Measurements from ENCODE around the gene KRTAP5-3.

Gene KRTAP5-3

GRCh38 chr11:1563149-1563638 is 45.1 kb downstream of the KRTAP5-3 start:
- TF ChIP-seq, protein P1, sequence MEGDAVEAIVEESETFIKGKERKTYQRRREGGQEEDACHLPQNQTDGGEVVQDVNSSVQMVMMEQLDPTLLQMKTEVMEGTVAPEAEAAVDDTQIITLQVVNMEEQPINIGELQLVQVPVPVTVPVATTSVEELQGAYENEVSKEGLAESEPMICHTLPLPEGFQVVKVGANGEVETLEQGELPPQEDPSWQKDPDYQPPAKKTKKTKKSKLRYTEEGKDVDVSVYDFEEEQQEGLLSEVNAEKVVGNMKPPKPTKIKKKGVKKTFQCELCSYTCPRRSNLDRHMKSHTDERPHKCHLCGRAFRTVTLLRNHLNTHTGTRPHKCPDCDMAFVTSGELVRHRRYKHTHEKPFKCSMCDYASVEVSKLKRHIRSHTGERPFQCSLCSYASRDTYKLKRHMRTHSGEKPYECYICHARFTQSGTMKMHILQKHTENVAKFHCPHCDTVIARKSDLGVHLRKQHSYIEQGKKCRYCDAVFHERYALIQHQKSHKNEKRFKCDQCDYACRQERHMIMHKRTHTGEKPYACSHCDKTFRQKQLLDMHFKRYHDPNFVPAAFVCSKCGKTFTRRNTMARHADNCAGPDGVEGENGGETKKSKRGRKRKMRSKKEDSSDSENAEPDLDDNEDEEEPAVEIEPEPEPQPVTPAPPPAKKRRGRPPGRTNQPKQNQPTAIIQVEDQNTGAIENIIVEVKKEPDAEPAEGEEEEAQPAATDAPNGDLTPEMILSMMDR (IDR thresholded peaks at IDR 0.05; ENCODE audit: control insufficient read depth, insufficient read depth, low read depth, low read length, missing control alignments) = no peak

DNA sequence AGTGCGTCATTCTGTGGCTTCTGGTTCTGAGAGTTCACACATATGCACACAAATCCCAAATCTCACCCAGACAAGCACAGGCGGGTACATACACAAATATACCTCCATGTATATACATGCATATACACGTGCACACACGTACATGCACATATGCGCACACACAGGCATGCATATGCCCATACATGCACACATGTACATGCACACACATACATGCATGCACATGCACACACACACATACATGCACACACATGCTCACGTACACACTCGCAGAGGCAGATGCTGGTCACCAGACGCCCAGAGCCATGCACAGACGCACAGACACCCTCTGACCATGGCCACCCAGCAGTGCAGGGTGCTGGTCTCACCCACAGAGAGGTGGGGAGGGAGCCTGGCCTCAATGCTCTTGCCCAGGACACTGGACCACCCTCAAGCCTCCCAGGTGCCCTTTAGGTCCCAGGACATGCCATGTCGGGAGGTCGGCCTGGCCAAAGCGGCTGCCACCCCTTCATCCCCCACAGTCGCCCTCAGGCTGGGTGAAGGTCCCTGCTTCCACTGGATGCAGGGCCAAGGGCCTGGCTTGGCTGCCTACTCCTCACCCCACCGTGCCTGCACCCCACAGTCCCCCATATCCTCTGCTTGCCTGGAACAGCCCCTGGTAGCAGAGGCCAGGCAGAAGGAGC is 45.7 kb downstream of the KRTAP5-3 start:
- H3K4me3 ChIP-seq (ENCODE audit: control insufficient read depth, low read depth, low read length) = no peak overlapping the region
- TF ChIP-seq, protein P1 (IDR thresholded peaks at IDR 0.05; ENCODE audit: control insufficient read depth, insufficient read depth, low read depth, low read length, missing control alignments) = no peak
- no peak for DNase-seq (ENCODE audit: low read depth)

More at GRCh38 chr11:1563149-1563638, 45.1 kb downstream of the KRTAP5-3 start:
- DNase-seq (ENCODE audit: low read depth) = no peak
- no peak overlapping the region for H3K4me3 ChIP-seq (ENCODE audit: control insufficient read depth, low read depth, low read length)

DNA sequence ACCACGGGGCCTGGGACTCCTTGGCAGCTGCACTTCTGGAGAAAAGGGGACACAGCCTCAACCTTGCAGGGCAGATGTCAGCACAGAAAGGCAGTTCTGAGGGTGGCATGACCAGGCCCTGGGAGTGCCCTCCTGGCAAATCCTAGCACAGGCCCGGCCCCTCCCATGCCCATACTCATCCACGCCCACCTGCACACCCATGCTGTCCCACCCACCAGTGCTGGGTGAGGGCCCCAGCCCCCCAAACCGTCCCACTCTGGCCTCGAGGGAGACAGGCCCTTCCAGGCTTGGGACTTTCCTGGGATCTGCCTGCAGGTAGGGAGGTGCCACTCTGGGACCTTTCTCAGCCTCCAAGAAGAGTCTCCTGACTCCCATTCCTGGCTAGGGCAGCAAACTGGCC is 46.3 kb downstream of the KRTAP5-3 start:
- TF ChIP-seq, protein P1 (IDR thresholded peaks at IDR 0.05; ENCODE audit: control insufficient read depth, insufficient read depth, low read depth, low read length, missing control alignments) = no peak
- H3K4me3 ChIP-seq (ENCODE audit: control insufficient read depth, low read depth, low read length) = no peak overlapping the region
- DNase-seq (ENCODE audit: low read depth) = no peak

GRCh38 chr11:1561266-1561665 is 47.0 kb downstream of the KRTAP5-3 start:
- DNase-seq (ENCODE audit: low read depth) = no peak
- H3K4me3 ChIP-seq (ENCODE audit: control insufficient read depth, low read depth, low read length) = no peak overlapping the region
- TF ChIP-seq, protein P1 (IDR thresholded peaks at IDR 0.05; ENCODE audit: control insufficient read depth, insufficient read depth, low read depth, low read length, missing control alignments) = no peak

DNA sequence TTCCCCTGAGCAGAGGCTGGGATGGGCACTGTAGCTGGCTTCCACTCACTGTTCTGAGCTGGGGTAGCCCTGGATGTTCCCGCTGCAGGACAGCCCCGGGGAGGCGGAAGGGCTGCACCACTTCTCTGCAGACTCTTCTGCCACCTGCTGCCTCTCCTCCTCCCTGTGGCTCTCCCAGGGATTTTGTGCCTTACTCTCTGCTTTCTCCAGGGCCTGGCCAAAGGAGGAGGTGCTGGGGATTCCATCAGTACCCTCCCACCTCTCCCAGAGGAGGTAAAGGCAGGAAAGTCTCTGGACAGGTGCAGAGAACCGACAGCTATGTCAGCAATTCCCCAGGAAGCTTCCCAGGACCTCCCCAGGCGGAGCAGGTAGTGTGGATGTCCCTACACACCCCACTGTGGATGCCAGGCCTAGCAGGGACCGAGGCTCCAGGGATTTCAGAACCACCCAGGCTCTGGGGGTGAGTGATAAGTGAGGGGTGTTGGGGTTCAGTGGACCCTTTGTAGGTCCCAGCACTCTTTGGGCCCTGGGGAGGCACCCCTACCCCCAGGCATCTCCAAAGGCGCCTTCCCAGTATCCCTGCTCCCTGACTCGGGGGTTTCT is 47.5 kb downstream of the KRTAP5-3 start:
- no peak for DNase-seq (ENCODE audit: low read depth)
- no peak overlapping the region for H3K4me3 ChIP-seq (ENCODE audit: control insufficient read depth, low read depth, low read length)
- TF ChIP-seq, protein P1 (IDR thresholded peaks at IDR 0.05; ENCODE audit: control insufficient read depth, insufficient read depth, low read depth, low read length, missing control alignments) = no peak

GRCh38 chr11:1560002-1560648 is 48.1 kb downstream of the KRTAP5-3 start:
- H3K4me3 ChIP-seq (ENCODE audit: control insufficient read depth, low read depth, low read length) = no peak overlapping the region
- TF ChIP-seq, protein P1 (IDR thresholded peaks at IDR 0.05; ENCODE audit: control insufficient read depth, insufficient read depth, low read depth, low read length, missing control alignments) = no peak
- DNase-seq (ENCODE audit: low read depth) = no peak
